ENCODE data around the gene FBLN7.
"Not testable (repeated sequence)": the region's sequence is repeated elsewhere in the genome, so short reads cannot be mapped to it uniquely, and the experiment has no call there.

FBLN7 gene

DNA sequence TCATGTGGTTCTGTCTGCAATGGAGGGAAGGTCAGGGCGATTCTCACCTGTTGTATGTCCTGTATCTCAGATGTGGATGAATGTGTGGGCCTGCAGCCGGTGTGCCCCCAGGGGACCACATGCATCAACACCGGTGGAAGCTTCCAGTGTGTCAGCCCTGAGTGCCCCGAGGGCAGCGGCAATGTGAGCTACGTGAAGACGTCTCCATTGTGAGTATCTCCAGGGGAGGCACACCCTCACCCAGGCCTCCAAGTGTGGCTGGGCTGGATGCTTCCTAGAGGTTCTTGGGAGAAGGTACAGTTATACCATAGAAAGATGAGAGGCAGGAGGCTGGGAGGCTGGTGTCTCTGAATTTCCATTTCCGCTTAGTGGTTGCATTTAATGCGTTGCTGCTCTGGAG, 46.9 kb downstream of the FBLN7 start:
- no peak for DNase-seq (ENCODE audit: low spot score)

DNA sequence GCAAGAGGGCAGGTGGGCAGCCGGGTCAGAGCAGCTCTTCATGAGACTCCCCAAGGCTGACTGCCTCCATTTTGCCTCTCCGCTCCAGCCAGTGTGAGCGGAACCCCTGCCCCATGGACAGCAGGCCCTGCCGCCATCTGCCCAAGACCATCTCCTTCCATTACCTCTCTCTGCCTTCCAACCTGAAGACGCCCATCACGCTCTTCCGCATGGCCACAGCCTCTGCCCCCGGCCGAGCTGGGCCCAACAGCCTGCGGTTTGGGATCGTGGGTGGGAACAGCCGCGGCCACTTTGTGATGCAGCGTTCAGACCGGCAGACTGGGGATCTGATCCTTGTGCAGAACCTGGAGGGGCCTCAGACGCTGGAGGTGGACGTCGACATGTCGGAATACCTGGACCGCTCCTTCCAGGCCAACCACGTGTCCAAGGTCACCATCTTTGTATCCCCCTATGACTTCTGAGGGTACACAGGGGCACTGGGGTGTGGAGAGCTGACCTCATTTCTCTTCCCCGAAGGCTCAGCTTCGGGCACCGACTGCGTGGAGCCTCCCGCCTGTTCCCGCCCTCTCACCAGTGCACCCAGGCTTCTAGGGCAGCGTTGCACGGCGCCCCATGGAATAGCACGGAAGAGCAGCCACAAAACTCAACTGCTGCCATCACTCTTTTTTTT, 49.0 kb downstream of the FBLN7 start:
- DNase-seq (ENCODE audit: low spot score), result no peak

DNA sequence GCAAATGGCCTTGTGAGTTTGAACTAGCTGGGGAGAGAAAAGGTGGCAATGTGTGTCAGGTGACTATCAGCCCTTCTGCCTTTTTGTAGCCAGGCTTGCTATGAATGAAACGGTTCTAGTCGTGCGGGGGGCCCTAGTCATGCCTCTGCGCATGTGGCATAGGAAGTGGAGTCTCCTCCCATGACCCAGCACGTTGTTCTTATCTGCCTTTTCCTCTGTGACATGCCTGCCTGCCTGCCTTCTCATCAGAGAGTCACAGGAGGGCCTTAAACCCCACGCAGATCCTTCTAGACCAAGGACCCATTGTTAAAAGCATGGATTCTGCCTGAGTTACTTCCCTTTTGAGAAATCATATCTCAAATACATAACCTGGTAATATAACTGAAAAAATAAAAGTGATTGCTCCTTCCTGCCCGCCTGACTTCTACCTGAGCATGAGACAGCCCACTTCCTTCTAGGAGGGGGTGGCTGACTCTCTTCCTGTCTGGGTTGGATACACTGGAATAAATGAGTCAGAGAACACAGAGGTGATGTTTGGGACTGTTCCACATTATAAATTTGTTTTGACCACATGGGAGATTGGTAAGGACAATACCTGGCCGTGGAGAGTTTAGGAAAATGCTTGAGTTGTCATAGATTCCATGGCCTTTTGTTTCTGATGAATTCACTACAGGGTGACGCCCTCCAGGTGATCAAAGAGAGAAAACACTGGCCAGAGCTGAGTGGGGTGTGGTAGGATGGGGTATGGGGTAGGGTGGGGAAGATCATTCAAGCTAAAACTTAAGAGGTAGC, 49.8 kb downstream of the FBLN7 start:
- peak; percentile 86 for DNase-seq (ENCODE audit: low spot score)

DNA sequence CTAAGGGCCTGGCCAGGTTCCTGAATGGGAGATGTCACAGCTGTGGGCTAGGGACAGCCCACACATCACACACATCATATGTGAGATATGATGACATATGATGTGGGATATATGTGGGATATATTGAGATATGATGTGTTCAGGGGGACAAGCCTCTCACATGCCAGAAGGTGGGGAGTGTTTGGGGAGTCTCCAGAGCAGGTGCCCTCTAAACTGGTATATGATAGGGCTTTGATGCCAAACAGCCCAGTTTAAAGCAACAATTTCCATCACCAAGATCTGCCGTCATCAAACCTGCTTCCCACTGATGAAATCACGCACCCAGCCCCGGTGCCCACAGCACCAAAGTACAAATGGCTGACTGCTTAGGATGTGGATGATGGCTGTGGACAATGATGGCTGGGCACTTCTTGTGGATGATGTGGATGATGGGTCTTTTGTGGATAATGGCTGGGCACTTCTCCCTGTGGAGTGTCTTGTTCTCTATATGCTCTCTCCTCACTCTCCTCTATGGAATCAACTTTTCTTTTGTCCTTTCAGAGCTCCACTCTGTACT, 50.9 kb downstream of the FBLN7 start:
- no peak for DNase-seq (ENCODE audit: low spot score)

DNA sequence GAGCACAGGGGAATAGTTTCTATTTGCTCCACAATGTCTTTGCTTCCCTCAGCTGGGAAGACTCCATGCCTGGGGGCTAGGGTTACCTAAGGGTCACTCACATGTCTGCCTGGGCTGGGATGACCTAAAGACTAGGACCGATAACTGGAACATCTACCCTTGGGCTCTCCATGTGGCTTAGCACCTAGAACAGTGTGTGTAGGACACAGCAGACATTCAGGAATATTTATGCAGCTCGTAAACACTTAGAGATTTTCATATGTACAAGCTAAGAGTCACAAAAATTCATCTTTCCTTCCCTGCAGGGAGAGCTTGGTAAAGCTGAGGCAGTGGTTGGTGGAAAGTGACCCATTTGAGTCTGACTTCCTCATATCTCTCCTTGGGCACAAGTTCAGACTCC, 55.8 kb downstream of the FBLN7 start:
- no peak for DNase-seq (ENCODE audit: low spot score)

DNA sequence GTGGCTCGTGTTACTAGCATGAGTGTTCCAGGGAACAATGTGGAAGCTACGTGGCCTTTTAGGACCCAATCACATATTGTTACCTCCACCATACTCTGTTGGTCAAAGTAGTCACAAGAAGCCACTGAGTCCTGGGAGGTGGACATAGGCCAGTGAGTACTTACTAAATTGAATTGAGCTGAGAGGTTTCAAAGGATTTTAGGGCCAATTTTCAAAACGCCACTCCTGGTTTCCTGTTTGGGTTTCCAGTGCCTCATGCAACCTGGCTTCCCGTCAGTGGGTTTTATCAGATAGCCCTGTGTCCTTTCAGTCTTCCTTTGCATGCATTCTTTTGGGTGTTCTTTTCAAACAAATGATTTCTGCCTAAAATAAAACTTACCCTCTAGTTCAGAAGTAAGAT, 56.3 kb downstream of the FBLN7 start:
- DNase-seq (ENCODE audit: low spot score), result no peak

DNA sequence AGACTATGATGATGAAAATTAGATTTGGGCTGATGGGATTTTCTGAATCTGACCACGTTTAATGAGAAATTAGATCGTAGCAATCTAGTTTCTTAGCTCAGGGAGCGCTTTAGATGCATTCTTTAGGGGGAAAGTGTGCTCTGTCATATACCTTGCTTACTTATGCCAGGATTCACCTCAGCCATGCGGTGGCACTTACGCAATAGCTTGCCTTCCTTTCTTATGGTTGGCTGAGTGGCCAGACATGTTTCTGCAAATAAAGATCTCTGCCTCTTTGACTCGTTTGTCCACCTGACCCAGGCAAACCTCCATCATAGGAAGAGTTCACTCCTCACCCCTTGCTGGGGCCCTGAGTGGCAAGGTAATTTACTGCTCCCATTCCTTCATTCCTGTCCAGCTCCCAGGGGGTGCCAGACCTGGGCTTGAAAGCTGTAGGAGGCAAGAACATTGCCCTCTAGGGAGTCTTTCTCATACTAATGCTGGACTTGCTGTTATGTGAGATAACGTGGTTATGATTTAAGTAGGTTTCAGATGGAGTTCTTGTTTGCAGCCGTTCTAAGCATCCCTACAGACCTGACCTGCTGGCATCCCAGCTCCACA, 57.1 kb downstream of the FBLN7 start:
- DNase-seq (ENCODE audit: low spot score), result no peak

DNA sequence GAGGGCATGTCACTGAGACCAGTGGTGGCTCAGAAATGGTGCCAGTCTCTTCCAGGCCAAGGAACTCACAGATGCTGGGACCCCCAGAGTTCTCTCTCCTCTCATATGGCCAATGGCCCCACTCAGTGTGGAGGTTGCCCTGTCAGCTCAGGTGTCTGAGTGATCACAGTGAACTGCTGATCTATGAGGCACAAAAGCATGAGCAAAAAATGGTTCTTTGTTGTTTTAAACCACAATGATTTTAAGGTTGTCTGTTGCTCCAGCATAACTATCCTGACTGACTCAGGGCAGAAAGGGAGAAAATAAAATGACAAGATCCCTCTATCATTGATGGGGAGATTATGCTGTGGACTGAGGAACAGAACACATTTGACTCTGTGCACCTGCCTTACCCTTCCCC, 57.8 kb downstream of the FBLN7 start:
- no peak for DNase-seq (ENCODE audit: low spot score)

DNA sequence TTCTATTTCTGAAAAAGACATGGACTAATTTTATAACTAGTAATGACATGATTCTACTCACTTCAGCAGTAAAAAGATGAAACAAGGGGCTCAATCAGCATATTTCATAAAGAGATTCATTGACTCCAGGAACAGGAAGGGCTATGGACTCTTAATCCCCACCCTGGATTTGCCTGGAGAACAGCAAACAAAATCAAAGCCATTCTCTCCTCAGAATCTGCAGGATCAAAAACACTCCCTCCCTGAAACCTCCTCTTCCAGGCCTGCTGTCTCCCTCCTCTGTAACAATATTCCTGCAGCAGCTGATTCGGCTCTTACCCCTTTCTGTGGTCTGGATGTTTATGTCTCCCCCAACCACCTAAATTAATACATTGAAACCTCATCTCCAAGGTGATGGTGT, 59.7 kb downstream of the FBLN7 start:
- no peak for DNase-seq (ENCODE audit: low spot score)

DNA sequence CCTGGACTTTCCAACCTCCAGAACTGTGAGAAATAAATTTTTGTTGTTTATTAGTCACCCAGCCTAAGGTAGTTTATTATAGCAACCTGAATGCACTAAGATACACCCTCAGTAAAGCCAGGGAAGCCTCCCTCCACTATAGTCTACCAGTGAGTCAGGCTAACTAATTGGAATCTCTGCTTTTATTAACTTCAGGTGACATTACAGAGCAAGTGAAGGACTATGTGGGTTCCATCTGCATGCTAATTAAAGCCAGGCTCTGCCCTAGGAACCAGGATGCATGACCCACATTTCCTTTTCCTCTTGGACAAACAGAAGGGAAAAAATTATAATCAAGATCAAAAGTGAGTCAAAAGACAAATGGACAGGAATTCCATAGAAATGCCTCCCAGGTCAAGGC, 60.6 kb downstream of the FBLN7 start:
- DNase-seq (ENCODE audit: low spot score), result no peak

DNA sequence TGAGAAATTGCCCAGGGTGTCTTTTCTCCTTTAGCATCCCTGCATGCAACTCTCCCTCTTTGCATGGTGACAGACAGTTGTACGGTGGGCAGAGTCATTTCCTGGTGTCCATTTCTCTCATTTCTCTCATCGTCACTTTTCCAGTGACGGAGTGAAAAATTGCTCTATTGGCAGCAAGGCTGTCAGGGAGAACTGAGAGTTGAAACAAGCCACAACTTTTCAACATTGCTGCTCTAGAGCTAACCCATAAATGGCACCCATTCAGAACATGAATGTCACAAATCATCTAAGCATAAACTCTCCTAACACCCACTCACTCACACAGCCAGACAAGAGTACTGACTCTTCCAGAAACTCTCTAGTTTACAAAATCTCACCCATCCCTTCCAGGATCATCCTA, 61.0 kb downstream of the FBLN7 start:
- DNase-seq (ENCODE audit: low spot score), result no peak

DNA sequence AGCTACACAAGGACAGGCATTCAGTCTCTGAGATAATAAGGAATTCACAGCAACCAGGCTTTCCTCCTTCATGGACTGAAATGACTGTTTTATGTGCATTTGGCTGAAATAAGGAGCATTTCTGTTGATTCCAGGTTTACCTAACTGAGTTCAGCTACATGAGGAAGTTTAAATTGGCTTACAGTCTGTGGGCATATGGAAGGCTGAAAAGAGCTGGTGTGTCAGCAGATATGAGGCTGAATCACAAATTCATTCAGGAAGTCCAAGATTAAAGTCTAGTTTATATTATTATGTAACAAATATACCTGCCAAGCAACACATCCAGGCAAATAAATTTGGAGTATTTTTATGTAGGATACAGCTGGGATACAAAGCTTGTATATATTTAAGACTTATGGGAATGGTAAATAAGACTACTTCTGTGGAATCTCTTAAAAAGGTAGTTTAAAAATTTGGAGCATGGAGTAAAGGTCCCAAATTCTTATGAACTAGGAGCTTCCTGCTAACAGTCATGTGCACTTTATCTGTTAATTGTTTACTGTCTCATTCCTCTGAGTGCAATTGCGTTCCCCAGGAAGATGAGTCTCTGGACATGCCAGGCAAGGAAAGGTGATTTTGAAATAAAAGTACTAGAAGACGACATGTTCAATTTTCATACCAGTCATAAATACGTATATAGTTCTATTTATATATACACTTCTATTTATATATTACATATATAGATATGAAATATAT, 63.7 kb downstream of the FBLN7 start:
- DNase-seq (ENCODE audit: low spot score), result no peak

DNA sequence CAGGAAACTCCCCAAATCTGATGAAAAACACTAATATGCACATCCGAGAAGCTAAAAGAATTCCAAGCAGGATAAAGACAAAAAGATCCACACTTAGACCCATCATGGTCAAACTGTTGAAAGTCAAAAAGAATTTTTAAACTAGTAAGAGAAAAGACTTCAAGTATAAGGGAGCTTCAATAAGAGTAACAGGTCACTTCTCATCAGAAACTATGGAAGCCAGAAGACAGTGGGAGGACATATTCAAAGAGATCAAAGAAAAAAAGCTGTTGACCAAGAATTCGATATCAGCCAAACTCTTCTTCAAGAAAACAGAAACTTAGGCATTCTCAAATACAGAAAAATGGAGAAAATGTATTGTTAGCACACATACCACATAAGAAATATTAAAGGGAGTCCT, 66.2 kb downstream of the FBLN7 start:
- no peak for DNase-seq (ENCODE audit: low spot score)

DNA sequence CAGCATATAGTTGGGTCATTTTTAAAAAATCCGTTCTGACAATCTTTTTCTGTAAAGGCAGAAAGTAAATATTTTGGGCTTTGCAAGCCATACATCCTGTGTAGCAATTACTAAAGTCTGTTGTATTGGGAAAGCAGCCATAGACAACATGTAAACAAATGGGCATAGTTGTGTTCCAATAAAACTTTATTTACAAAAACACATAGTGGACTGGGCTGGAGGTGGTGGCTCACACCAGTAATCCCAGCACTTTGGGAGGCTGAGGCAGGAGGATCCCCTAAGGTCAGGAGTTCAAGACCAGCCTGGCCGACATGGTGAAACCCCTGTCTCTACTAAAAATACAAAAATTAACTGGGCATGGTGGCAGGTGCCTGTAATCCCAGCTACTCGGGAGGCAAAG, 69.7 kb downstream of the FBLN7 start:
- not testable (repeated sequence) for DNase-seq (ENCODE audit: low spot score)

DNA sequence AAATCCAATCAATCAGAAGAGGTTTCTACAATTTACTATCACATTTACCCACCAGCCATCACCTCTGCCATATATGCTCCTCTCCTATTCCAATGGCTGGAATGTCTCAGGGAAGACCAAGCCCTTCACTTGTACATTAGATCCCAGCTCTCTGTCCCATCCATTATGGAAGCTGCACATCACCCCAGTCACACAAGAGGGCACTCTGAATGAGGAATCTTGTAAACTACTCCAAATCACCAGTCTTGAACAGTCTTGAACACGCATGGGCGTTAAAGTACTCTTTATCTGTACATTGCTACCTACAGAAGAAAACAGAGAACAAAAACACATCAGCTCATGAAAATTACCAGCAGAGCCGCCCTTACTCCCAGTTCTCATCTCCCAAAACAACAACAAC, 78.0 kb downstream of the FBLN7 start:
- no peak for DNase-seq (ENCODE audit: low spot score)

DNA sequence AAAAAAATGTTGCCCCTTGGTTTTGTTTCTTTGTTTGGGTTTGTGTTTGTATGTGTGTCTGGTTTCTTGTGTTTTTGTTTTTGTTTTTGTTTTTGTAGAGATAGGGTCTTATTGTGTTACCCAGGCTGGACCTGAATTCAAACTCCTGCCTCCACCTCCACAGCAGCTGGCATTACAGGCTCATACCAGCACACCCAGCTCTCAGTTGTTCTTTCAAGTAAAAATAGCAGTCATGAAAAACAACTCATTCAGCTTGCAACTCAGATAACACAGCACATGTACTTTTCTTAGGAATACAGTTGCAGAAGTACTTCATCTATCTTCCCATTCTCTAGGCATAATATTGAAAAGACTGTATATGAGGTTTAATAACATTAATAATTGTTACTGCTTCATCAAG, 79.7 kb downstream of the FBLN7 start:
- no peak for DNase-seq (ENCODE audit: low spot score)

DNA sequence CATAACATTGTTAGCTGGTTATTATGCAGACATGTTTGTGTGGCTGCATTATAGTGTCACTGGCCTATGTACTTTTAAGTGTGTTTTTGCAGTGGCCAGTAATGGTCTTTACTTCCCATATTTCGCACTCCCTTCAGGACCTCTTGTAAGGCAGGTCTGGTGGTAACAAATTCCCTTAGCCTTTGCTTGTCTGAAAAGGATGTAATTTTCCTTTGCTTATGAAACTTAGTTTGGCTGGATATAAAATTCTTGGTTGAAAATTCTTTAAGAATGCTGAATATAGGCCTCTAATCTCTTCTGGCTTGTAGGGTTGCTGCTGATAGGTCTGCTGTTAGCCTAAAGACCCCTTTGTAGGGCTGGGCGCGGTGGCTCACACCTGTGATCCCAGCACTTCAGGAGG, 82.0 kb downstream of the FBLN7 start:
- no peak for DNase-seq (ENCODE audit: low spot score)

DNA sequence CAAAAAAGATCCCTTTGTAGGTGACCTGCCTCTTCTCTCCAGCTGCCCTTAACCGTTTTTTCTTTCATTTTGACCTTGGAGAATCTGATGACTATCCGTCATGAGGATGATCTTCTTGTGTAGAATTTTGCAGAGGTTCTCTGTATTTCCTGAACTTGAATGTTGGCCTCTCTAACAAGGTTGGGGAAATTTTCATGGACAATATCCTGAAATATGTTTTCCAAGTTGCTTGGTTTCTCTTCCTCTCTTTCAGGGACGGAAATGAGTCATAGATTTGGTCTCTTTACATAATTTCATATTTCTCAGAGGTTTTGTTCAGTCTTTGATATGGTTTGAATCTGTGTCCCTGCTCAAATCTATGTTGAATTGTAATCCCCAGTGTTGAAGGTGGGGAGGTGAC, 82.6 kb downstream of the FBLN7 start:
- no peak for DNase-seq (ENCODE audit: low spot score)

DNA sequence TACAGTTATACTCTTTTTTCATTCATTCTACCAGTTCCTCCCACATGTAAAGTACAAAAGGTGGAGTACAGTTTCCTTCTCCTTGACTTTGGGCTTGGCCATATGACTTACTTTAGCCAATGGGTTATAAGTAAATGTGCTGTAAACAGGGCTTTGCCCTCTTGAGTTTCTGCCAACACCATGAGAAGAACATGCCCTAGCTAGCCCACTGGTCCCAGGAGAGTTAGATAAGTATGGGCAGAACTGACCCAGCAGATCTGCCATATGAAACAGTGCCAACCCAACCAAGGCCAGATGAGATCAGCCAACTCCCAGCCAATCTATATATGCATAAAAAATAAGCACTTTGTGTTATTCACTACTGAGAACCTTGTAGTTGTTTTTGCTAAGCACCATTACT, 91.2 kb downstream of the FBLN7 start:
- no peak for DNase-seq (ENCODE audit: low spot score)

DNA sequence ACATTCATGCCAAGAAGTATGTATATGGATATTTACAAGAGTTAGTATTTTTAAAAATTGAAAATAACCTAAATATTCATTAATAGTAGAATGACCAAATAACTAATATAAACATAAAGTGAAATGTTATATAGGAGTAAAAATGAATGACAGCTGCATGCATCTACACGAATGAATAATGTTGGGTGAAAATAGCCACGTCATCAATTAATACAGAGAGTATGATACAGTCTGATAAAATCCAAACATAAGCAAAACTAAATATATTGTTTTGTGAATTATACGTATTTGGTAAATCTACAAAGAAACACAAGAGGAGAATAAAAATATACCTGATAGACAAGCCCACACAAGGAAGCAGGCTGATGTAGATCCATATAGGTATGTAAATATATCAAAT, 92.2 kb downstream of the FBLN7 start:
- no peak for DNase-seq (ENCODE audit: low spot score)
